ENCODE data around the gene NPTXR. TPM values are rescaled to one million over a fixed set of nuclear protein-coding genes. Genes with fewer than 3 reads are reported as not detected.

The NPTXR gene
- total RNA-seq, 1 donor from 2014 or later = 10.6 TPM

GRCh38 chr22:38776086-38776485 lies 67.7 kb downstream of the NPTXR start:
- FAIRE-seq (no peak), DNase-seq (ENCODE audit: low spot score in 2 of 2) (no peak)

- FAIRE-seq (no peak), DNase-seq (ENCODE audit: low spot score in 2 of 2) (no peak)
These were observed 68.2 kb downstream of the NPTXR start for GRCh38 chr22:38775656-38776055.

- no peak for DNase-seq (ENCODE audit: low spot score in 2 of 2)
These were observed 69.2 kb downstream of the NPTXR start for GRCh38 chr22:38774496-38775166.

GRCh38 chr22:38773363-38773946 lies 70.4 kb downstream of the NPTXR start:
- DNase-seq (ENCODE audit: low spot score in 2 of 2) (no peak), FAIRE-seq (no peak)

More at GRCh38 chr22:38774496-38775166, 69.2 kb downstream of the NPTXR start:
- no peak for FAIRE-seq

GRCh38 chr22:38772623-38772873 lies 71.3 kb downstream of the NPTXR start:
- DNase-seq (ENCODE audit: low spot score in 2 of 2) = no peak
- no peak for FAIRE-seq

- FAIRE-seq (no peak), DNase-seq (ENCODE audit: low spot score in 2 of 2) (no peak)
These were observed 73.4 kb downstream of the NPTXR start for GRCh38 chr22:38770257-38770949.

Other genes with a start within 250 kb of the NPTXR start
- gene FAM227A, start 187.6 kb downstream of the NPTXR start, total RNA-seq = 4.9 TPM
- 18.3 TPM for gene CBY1, start 187.4 kb downstream of the NPTXR start, total RNA-seq
- 66.4 TPM for gene TOMM22, start 162.1 kb downstream of the NPTXR start, total RNA-seq
- gene JOSD1, start 143.1 kb downstream of the NPTXR start, total RNA-seq = 54.6 TPM
- gene GTPBP1, start 138.1 kb downstream of the NPTXR start, total RNA-seq = 34.6 TPM
- 78.7 TPM for gene SUN2, start 88.0 kb downstream of the NPTXR start, total RNA-seq
- gene DNAL4, start 49.9 kb downstream of the NPTXR start, total RNA-seq = 16.7 TPM
- 30.2 TPM for gene CBX6, start 28.2 kb upstream of the NPTXR start, total RNA-seq
- gene APOBEC3A, start 113.6 kb upstream of the NPTXR start, total RNA-seq = not detected
- not detected for gene APOBEC3B, start 138.3 kb upstream of the NPTXR start, total RNA-seq
- gene APOBEC3C, start 170.2 kb upstream of the NPTXR start, total RNA-seq = not detected
- gene APOBEC3D, start 177.1 kb upstream of the NPTXR start, total RNA-seq = under 0.01 TPM
- gene APOBEC3F, start 196.8 kb upstream of the NPTXR start, total RNA-seq = 0.82 TPM
- 0.41 TPM for gene APOBEC3G, start 233.2 kb upstream of the NPTXR start, total RNA-seq